Measurements from ENCODE around the gene ZNF106. TPM values are rescaled to one million over a fixed set of nuclear protein-coding genes. Genes with fewer than 3 reads are reported as not detected.

Gene ZNF106
- total and polyA plus RNA-seq, 3 experiments from 2014 or later = 48.5 to 51.6 (median 50.0) TPM

DNA sequence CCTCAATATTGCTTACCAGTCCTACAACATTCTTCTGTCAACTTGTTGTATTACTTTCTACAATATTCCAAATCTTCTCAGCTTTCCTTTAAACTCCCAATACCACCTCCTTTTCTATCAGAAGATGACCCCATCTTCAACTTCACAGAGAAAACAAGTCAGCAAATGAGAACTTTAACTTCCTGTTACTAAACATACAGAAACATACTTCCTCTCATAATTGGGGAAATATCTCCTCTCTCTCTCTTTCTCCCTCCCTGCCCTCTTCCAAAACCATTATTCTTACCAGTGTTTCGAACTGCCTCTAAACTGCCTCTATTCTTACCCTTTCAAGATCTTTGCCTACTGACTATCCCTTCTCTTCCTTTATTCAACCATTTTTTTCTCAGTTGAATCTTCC, 2.7 kb upstream of the ZNF106 start:
- Mint-ChIP-seq H3K4me1 (peaks cover 54 to 79% (median 64%) of the 10 kb centered on the region in 3 donors), H3K36me3 (peaks cover 0 to 22% (median 0%) of the 10 kb centered on the region in 3 donors), H3K27me3 (no peaks in the 10 kb centered on the region), H3K4me3 (peak overlapping the region; percentile 5 to 92 (median 25)), H3K9me3 (no peaks in the 10 kb centered on the region), H3K27ac (peak overlapping the region in 6 of 8 donors; percentile 3 to 90 (median 36))
- Histone ChIP-seq H3K4me3 (ENCODE audit: low read length) (no peak overlapping the region), H3K9me3 (ENCODE audit: low read length) (no peaks in the 10 kb centered on the region), H3K27me3 (ENCODE audit: insufficient read depth, low read length, poor library complexity, severe bottlenecking) (no peaks in the 10 kb centered on the region), H3K4me1 (ENCODE audit: insufficient read depth, low read length) (peaks cover 47% of the 10 kb centered on the region), H3K27ac (ENCODE audit: low read depth, low read length) (no peak overlapping the region), H3K36me3 (ENCODE audit: insufficient read depth, low read length) (no peaks in the 10 kb centered on the region)
- no peak for DNase-seq
- ChIA-PET POLR2A (no interaction called here), CTCF (no interaction called here)

GRCh38 chr15:42491539-42492225, 741 bp upstream of the ZNF106 start:
- Mint-ChIP-seq H3K9me3 (no peaks in the 10 kb centered on the region), H3K36me3 (peaks cover 0 to 22% (median 0%) of the 10 kb centered on the region in 3 donors), H3K4me3 (peak overlapping the region; percentile 95 to 100 (median 99)), H3K4me1 (peaks cover 53 to 75% (median 62%) of the 10 kb centered on the region in 3 donors), H3K27me3 (no peaks in the 10 kb centered on the region), H3K27ac (peak overlapping the region; percentile 95 to 100 (median 99))
- DNase-seq = no peak
- Histone ChIP-seq H3K4me1 (ENCODE audit: insufficient read depth, low read length) (peaks cover 44% of the 10 kb centered on the region), H3K36me3 (ENCODE audit: insufficient read depth, low read length) (no peaks in the 10 kb centered on the region), H3K27ac (ENCODE audit: low read depth, low read length) (peak overlapping the region; percentile 92), H3K27me3 (ENCODE audit: insufficient read depth, low read length, poor library complexity, severe bottlenecking) (no peaks in the 10 kb centered on the region), H3K4me3 (ENCODE audit: low read length) (peak overlapping the region; percentile 82), H3K9me3 (ENCODE audit: low read length) (no peaks in the 10 kb centered on the region)
- ChIA-PET CTCF (interaction anchor here (0.9 kb wide), 1 partner anchor 56 kb away, joined by 3 read pairs; no protein-coding TSS in a partner anchor), POLR2A (interaction anchor here (0.7 to 2.5 kb wide), 8 partner anchors 8 to 218 kb away, joined by 3 to 13 read pairs (median 5); partner anchors contain the start of genes GANC, HAUS2, LRRC57 and STARD9)

GRCh38 chr15:42490291-42490670, 660 bp downstream of the ZNF106 start:
- Mint-ChIP-seq H3K4me3 (peak overlapping the region; percentile 95 to 100 (median 99)), H3K9me3 (no peaks in the 10 kb centered on the region), H3K27ac (peak overlapping the region; percentile 95 to 100 (median 99)), H3K36me3 (peaks cover 0 to 18% (median 2%) of the 10 kb centered on the region in 3 donors), H3K4me1 (peaks cover 41 to 64% (median 50%) of the 10 kb centered on the region in 3 donors), H3K27me3 (no peaks in the 10 kb centered on the region)
- H3K36me3 ChIP-seq (ENCODE audit: insufficient read depth, low read length) = no peaks in the 10 kb centered on the region
- no peaks in the 10 kb centered on the region for H3K9me3 ChIP-seq (ENCODE audit: low read length)
- peak overlapping the region; percentile 82 for H3K4me3 ChIP-seq (ENCODE audit: low read length)
- DNase-seq = peak in 1 of 5 donors; percentile 17
- CTCF ChIA-PET = interaction anchor here (1.4 to 1.7 kb wide), 2 partner anchors 91 to 155 kb away, joined by 3 read pairs; no protein-coding TSS in a partner anchor
- H3K27me3 ChIP-seq (ENCODE audit: insufficient read depth, low read length, poor library complexity, severe bottlenecking) = no peaks in the 10 kb centered on the region
- peak overlapping the region; percentile 92 for H3K27ac ChIP-seq (ENCODE audit: low read depth, low read length)
- H3K4me1 ChIP-seq (ENCODE audit: insufficient read depth, low read length) = peaks cover 35% of the 10 kb centered on the region
- POLR2A ChIA-PET = interaction anchor here (1.2 to 2.5 kb wide), 3 partner anchors 9 to 217 kb away, joined by 5 to 13 read pairs (median 8); partner anchors contain the start of genes GANC, HAUS2, LRRC57 and TMEM87A

GRCh38 chr15:42483677-42484076, 7.3 kb downstream of the ZNF106 start:
- H3K9me3 ChIP-seq (ENCODE audit: low read length) = no peaks in the 10 kb centered on the region
- Mint-ChIP-seq H3K36me3 (peaks cover 5 to 19% (median 8%) of the 10 kb centered on the region in 3 donors), H3K27ac (peak overlapping the region in 1 of 8 donors; percentile 0), H3K4me1 (peaks cover 18 to 34% (median 21%) of the 10 kb centered on the region in 3 donors), H3K9me3 (peaks cover 0 to 3% (median 0%) of the 10 kb centered on the region in 5 donors), H3K27me3 (no peaks in the 10 kb centered on the region), H3K4me3 (no peak overlapping the region)
- no peak overlapping the region for H3K4me3 ChIP-seq (ENCODE audit: low read length)
- DNase-seq = no peak
- no peaks in the 10 kb centered on the region for H3K4me1 ChIP-seq (ENCODE audit: insufficient read depth, low read length)
- H3K27ac ChIP-seq (ENCODE audit: low read depth, low read length) = no peak overlapping the region
- ChIA-PET CTCF (interaction anchor here (1.0 kb wide), 1 partner anchor 12 kb away, joined by 3 read pairs; no protein-coding TSS in a partner anchor), POLR2A (no interaction called here)
- no peaks in the 10 kb centered on the region for H3K27me3 ChIP-seq (ENCODE audit: insufficient read depth, low read length, poor library complexity, severe bottlenecking)
- no peaks in the 10 kb centered on the region for H3K36me3 ChIP-seq (ENCODE audit: insufficient read depth, low read length)

DNA sequence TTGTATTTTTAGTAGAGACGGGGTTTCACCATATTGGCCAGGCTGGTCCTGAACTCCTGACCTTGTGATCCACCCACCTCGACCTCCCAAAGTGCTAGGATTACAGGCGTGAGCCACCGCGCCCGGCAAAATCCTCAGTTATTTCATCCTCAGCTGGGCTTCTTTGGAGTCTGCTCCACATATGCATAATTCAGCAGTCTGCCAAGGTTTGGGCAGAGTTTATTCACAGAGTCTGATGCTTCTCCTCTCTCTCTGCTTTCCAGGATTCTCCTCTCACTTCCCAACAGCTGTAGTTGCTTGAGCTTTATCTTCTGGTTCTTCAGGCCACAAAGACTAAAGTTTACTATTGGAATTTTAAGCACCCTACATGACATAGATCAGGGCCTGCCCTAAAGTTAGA, 8.2 kb downstream of the ZNF106 start:
- no peak for DNase-seq
- Histone ChIP-seq H3K27ac (ENCODE audit: low read depth, low read length) (no peak overlapping the region), H3K4me3 (ENCODE audit: low read length) (no peak overlapping the region), H3K4me1 (ENCODE audit: insufficient read depth, low read length) (no peaks in the 10 kb centered on the region), H3K36me3 (ENCODE audit: insufficient read depth, low read length) (no peaks in the 10 kb centered on the region), H3K9me3 (ENCODE audit: low read length) (no peaks in the 10 kb centered on the region), H3K27me3 (ENCODE audit: insufficient read depth, low read length, poor library complexity, severe bottlenecking) (no peaks in the 10 kb centered on the region)
- ChIA-PET CTCF (interaction anchor here (1.0 kb wide), 1 partner anchor 11 kb away, joined by 3 read pairs; no protein-coding TSS in a partner anchor), POLR2A (no interaction called here)
- H3K27ac Mint-ChIP-seq = peak overlapping the region in 1 of 8 donors; percentile 49
- H3K36me3 Mint-ChIP-seq = peaks cover 5 to 20% (median 9%) of the 10 kb centered on the region in 3 donors
- H3K4me1 Mint-ChIP-seq = peaks cover 10 to 25% (median 13%) of the 10 kb centered on the region in 3 donors
- H3K27me3 Mint-ChIP-seq = no peaks in the 10 kb centered on the region
- H3K4me3 Mint-ChIP-seq = no peak overlapping the region
- peaks cover 0 to 3% (median 0%) of the 10 kb centered on the region in 5 donors for H3K9me3 Mint-ChIP-seq

DNA sequence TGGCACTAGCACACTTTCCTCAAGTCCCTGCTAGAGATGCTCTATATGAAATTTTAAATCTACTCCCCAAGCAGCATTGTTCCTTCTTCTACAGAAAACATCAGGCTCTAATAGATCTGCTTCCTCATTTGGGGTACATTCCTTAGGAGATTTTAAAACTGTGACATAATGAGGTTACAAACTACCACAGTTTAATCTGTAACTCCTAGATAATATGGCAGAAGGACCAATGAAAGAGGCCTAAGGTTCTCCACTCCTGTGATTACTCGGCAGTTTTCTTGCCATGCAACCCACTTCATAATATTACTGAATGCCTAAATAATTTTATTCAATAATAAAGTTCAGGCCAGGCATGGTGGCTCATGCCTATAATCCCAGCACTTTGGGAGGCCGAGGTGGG, 16.1 kb downstream of the ZNF106 start:
- H3K36me3 Mint-ChIP-seq = peaks cover 0 to 15% (median 5%) of the 10 kb centered on the region in 3 donors
- H3K27me3 ChIP-seq (ENCODE audit: insufficient read depth, low read length, poor library complexity, severe bottlenecking) = no peaks in the 10 kb centered on the region
- no peak for DNase-seq
- no peak overlapping the region for H3K4me3 Mint-ChIP-seq
- no peaks in the 10 kb centered on the region for H3K9me3 ChIP-seq (ENCODE audit: low read length)
- H3K27ac Mint-ChIP-seq = peak overlapping the region in 3 of 8 donors; percentile 6 to 88 (median 12)
- ChIA-PET CTCF (no interaction called here), POLR2A (no interaction called here)
- peaks cover 5 to 27% (median 17%) of the 10 kb centered on the region in 3 donors for H3K4me1 Mint-ChIP-seq
- H3K36me3 ChIP-seq (ENCODE audit: insufficient read depth, low read length) = no peaks in the 10 kb centered on the region
- H3K9me3 Mint-ChIP-seq = no peaks in the 10 kb centered on the region
- H3K27ac ChIP-seq (ENCODE audit: low read depth, low read length) = no peak overlapping the region
- H3K4me1 ChIP-seq (ENCODE audit: insufficient read depth, low read length) = no peaks in the 10 kb centered on the region
- H3K27me3 Mint-ChIP-seq = peaks cover 0 to 2% of the 10 kb centered on the region in 2 donors
- no peak overlapping the region for H3K4me3 ChIP-seq (ENCODE audit: low read length)

GRCh38 chr15:42471002-42471401, 19.9 kb downstream of the ZNF106 start:
- Histone ChIP-seq H3K27ac (ENCODE audit: low read depth, low read length) (no peak overlapping the region), H3K27me3 (ENCODE audit: insufficient read depth, low read length, poor library complexity, severe bottlenecking) (no peaks in the 10 kb centered on the region), H3K9me3 (ENCODE audit: low read length) (no peaks in the 10 kb centered on the region), H3K36me3 (ENCODE audit: insufficient read depth, low read length) (no peaks in the 10 kb centered on the region), H3K4me1 (ENCODE audit: insufficient read depth, low read length) (no peaks in the 10 kb centered on the region), H3K4me3 (ENCODE audit: low read length) (no peak overlapping the region)
- H3K36me3 Mint-ChIP-seq = peaks cover 0 to 30% (median 6%) of the 10 kb centered on the region in 3 donors
- no peaks in the 10 kb centered on the region for H3K9me3 Mint-ChIP-seq
- no peak overlapping the region for H3K4me3 Mint-ChIP-seq
- CTCF ChIA-PET = interaction anchor here (1.0 to 1.6 kb wide), 2 partner anchors 13 to 36 kb away, joined by 3 to 4 read pairs; no protein-coding TSS in a partner anchor
- POLR2A ChIA-PET = no interaction called here
- peak overlapping the region in 5 of 8 donors; percentile 3 to 76 (median 57) for H3K27ac Mint-ChIP-seq
- H3K4me1 Mint-ChIP-seq = peaks cover 5 to 13% (median 12%) of the 10 kb centered on the region in 3 donors
- no peak for DNase-seq
- H3K27me3 Mint-ChIP-seq = peaks cover 0 to 2% of the 10 kb centered on the region in 2 donors
